Spinal cord (tissue), 10 donors: ENCODE results near the gene DRD4. TPM values are rescaled to one million over a fixed set of nuclear protein-coding genes. Genes with fewer than 3 reads are reported as not detected.
"Not testable (repeated sequence)": the region's sequence is repeated elsewhere in the genome, so short reads cannot be mapped to it uniquely, and the experiment has no call there.

Source experiments
- DNase-seq, 6 donors: peaks; one replicate each; pipeline versions ENCODE4 v3.0.0 to v3.0.0-alpha.2; 2013 to 2015; ENCODE audit warnings: low spot score in 6 of 6, low read depth in 4 of 6
- H3K27ac ChIP-seq: one replicate; pipeline ENCODE4 v1.5.1; 2013; ENCODE audit warnings: low read depth, low read length, control low read depth
- H3K27me3 ChIP-seq: one replicate; pipeline ENCODE4 v1.6.1; 2013; ENCODE audit warnings: low read length; ENCODE audit not compliant: control insufficient read depth, insufficient read depth
- H3K36me3 ChIP-seq: one replicate; pipeline ENCODE4 v1.6.1; 2013; ENCODE audit warnings: low read length; ENCODE audit not compliant: control insufficient read depth, insufficient read depth
- H3K4me1 ChIP-seq: one replicate; pipeline ENCODE4 v1.6.1; 2013; ENCODE audit warnings: low read length; ENCODE audit not compliant: control insufficient read depth, insufficient read depth
- H3K4me3 ChIP-seq: one replicate; pipeline ENCODE4 v1.5.1; 2013; ENCODE audit warnings: low read depth, low read length, control low read depth
- H3K9me3 ChIP-seq: one replicate; pipeline ENCODE4 v1.6.1; 2013; ENCODE audit warnings: low read length; ENCODE audit not compliant: control insufficient read depth, insufficient read depth
- WGBS: methylation state at CpG from one replicate; pipeline ENCODE4 v1.1.5; 2013; ENCODE audit warnings: missing lambda C conversion rate; ENCODE audit not compliant: insufficient coverage; 5-methylcytosine and 5-hydroxymethylcytosine counted together
- polyA plus RNA-seq, 2 donors: library from polyadenylated mRNA; unstranded; fragments of 120-200 nt; gene quantifications; one replicate each; pipeline ENCODE4 v1.2.1, GENCODE V29; 2013; ENCODE audit not compliant: insufficient read length in 2 of 2
- total RNA-seq, 2 donors: library from RNA; depleted of rRNA in 1 of 2; stranded (reverse); fragments of 120-200 nt in 1 of 2; fragments of >200 nt in 1 of 2; gene quantifications; one replicate each; pipeline versions ENCODE4 v1.2.3 to v1.2.4, GENCODE V29; 2013 to 2014
- donor health status: healthy.

Gene DRD4
- total and polyA plus RNA-seq, 4 donors, result 0.72 to 5.6 (median 5.4) TPM; not detected in 1

DNA sequence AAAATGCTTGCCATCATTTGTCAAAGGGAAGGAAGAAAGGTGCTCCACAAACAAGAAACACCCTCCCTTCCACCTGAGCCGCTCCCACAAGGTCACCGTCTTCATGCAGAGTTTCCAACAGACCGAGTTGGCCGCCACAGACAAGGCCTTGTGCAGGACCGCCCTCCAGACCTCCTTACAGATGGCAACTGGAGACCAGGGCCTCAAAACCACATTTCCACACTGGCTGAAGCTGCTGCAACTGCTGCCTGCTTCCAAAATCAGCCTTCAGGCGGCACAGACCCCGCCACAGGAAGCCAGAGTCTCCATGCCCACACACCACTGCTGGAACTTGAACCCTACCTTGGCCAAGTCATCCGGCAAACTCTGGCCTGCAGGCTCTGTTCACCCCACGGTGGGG is 51.6 kb downstream of the DRD4 start:
- Histone ChIP-seq H3K27ac (no peak overlapping the region), H3K9me3 (no peaks in the 10 kb centered on the region), H3K4me3 (no peak overlapping the region), H3K27me3 (no peaks in the 10 kb centered on the region), H3K36me3 (peaks cover 81% of the 10 kb centered on the region), H3K4me1 (peaks cover 29% of the 10 kb centered on the region)
- no peak for DNase-seq
- 93% methylated on average over 7 of the region's 9 CpGs for WGBS

DNA sequence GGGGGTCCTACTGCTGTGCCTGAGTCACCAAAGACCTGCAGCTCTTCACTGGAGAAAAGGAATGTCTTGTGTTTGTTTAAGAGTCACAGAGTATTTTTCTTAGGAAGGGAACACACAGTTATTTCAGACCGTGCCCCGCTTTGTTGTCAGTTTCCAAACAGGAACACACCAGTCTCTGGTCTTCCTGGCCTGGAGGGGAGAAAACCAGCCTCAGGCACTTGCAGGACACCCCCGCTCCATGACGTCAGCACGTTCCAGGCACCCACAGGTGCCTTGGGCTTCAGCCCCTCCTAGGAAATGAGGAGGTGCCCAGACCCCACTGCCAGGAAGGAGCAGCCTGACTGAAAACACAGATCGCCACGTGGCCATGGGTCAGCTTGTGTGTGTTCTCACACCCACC is 52.6 kb downstream of the DRD4 start:
- H3K36me3 ChIP-seq, result peaks cover 75% of the 10 kb centered on the region
- H3K27ac ChIP-seq, result no peak overlapping the region
- 93% methylated on average over 5 of the region's 7 CpGs for WGBS
- no peak for DNase-seq
- no peaks in the 10 kb centered on the region for H3K9me3 ChIP-seq
- H3K4me3 ChIP-seq, result no peak overlapping the region
- no peaks in the 10 kb centered on the region for H3K27me3 ChIP-seq
- peaks cover 39% of the 10 kb centered on the region for H3K4me1 ChIP-seq

DNA sequence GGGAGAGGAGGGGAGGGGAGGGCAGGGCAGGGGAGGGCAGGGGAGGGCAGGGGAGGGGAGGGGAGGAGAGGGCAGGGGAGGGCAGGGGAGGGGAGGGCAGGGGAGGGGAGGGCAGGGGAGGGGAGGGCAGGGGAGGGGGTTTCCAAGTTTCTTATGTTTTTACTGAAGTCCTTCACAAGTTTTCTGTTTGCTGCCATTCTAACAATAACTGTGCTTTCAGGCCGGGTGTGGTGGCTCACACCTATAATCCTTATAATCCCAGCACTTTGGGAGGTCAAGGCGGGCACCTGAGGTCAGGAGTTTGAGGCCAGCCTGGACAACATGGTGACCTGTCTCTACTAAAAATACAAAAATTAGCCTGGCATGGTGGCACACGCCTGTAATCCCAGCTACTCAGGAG is 53.2 kb downstream of the DRD4 start:
- H3K9me3 ChIP-seq, H3K27me3 ChIP-seq, H3K4me3 ChIP-seq, H3K27ac ChIP-seq, DNase-seq: not testable (repeated sequence)
- 95% methylated on average over 3 of the region's 3 CpGs for WGBS
- Histone ChIP-seq H3K36me3 (peaks cover 69% of the 10 kb centered on the region), H3K4me1 (peaks cover 39% of the 10 kb centered on the region)

Other genes with a start within 250 kb of the DRD4 start
- gene PKP3, start 243.1 kb upstream of the DRD4 start, total RNA-seq, result under 1 TPM; 0.61 to 0.69 TPM
- 1 to 10 TPM in 1 of 2 donors, under 1 TPM in 1; 0.77 to 1.3 TPM for gene PKP3, start 243.1 kb upstream of the DRD4 start, polyA plus RNA-seq
- 10 to 100 TPM; 10.6 to 42.5 TPM for gene SIGIRR, start 222.3 kb upstream of the DRD4 start, total RNA-seq
- 10 to 100 TPM; 41.2 to 56.4 TPM for gene SIGIRR, start 222.3 kb upstream of the DRD4 start, polyA plus RNA-seq
- under 1 TPM in 1 of 2 donors, not detected in 1; 0.22 TPM for gene ANO9, start 195.3 kb upstream of the DRD4 start, total RNA-seq
- under 1 TPM; 0.10 to 0.53 TPM for gene ANO9, start 195.3 kb upstream of the DRD4 start, polyA plus RNA-seq
- 10 to 100 TPM; 17.9 to 30.7 TPM for gene PTDSS2, start 187.0 kb upstream of the DRD4 start, total RNA-seq
- 10 to 100 TPM; 49.6 to 62.7 TPM for gene PTDSS2, start 187.0 kb upstream of the DRD4 start, polyA plus RNA-seq
- 100 to 1,000 TPM in 1 of 2 donors, 10 to 100 TPM in 1; 62.8 to 119 TPM for gene RNH1, start 130.0 kb upstream of the DRD4 start, total RNA-seq
- gene RNH1, start 130.0 kb upstream of the DRD4 start, polyA plus RNA-seq, result 100 to 1,000 TPM in 1 of 2 donors, 10 to 100 TPM in 1; 77.4 to 112 TPM
- 10 to 100 TPM; 31.7 to 66.3 TPM for gene HRAS, start 101.7 kb upstream of the DRD4 start, total RNA-seq
- gene HRAS, start 101.7 kb upstream of the DRD4 start, polyA plus RNA-seq, result 100 to 1,000 TPM; 132 to 147 TPM
- gene LRRC56, start 99.7 kb upstream of the DRD4 start, total RNA-seq, result 1 to 10 TPM; 1.8 to 2.9 TPM
- 1 to 10 TPM; 6.4 to 8.0 TPM for gene LRRC56, start 99.7 kb upstream of the DRD4 start, polyA plus RNA-seq
- 1 to 10 TPM in 1 of 2 donors, under 1 TPM in 1; 0.79 to 1.4 TPM for gene LMNTD2, start 76.5 kb upstream of the DRD4 start, total RNA-seq
- gene LMNTD2, start 76.5 kb upstream of the DRD4 start, polyA plus RNA-seq, result 1 to 10 TPM; 5.2 to 7.6 TPM
- gene RASSF7, start 76.3 kb upstream of the DRD4 start, total RNA-seq, result 10 to 100 TPM in 1 of 2 donors, 1 to 10 TPM in 1; 9.2 to 18.3 TPM
- gene RASSF7, start 76.3 kb upstream of the DRD4 start, polyA plus RNA-seq, result 10 to 100 TPM; 25.9 to 36.8 TPM
- gene PHRF1, start 60.8 kb upstream of the DRD4 start, total RNA-seq, result 10 to 100 TPM; 14.7 to 20.9 TPM
- gene PHRF1, start 60.8 kb upstream of the DRD4 start, polyA plus RNA-seq, result 10 to 100 TPM; 25.8 to 28.4 TPM
- gene IRF7, start 21.3 kb upstream of the DRD4 start, total RNA-seq, result 10 to 100 TPM in 1 of 2 donors, 1 to 10 TPM in 1; 3.9 to 16.8 TPM
- gene IRF7, start 21.3 kb upstream of the DRD4 start, polyA plus RNA-seq, result 10 to 100 TPM; 10.4 to 17.1 TPM
- gene CDHR5, start 12.3 kb upstream of the DRD4 start, total RNA-seq, result 1 to 10 TPM in 1 of 2 donors, not detected in 1; 2.5 TPM
- 1 to 10 TPM in 1 of 2 donors, under 1 TPM in 1; 0.71 to 1.5 TPM for gene CDHR5, start 12.3 kb upstream of the DRD4 start, polyA plus RNA-seq
- under 1 TPM in 1 of 2 donors, not detected in 1; 0.88 TPM for gene SCT, start 10.1 kb upstream of the DRD4 start, total RNA-seq
- gene SCT, start 10.1 kb upstream of the DRD4 start, polyA plus RNA-seq, result 1 to 10 TPM in 1 of 2 donors, not detected in 1; 1.4 TPM
- 10 to 100 TPM; 45.3 to 77.8 TPM for gene DEAF1, start 58.0 kb downstream of the DRD4 start, total RNA-seq
- gene DEAF1, start 58.0 kb downstream of the DRD4 start, polyA plus RNA-seq, result 100 to 1,000 TPM; 230 to 242 TPM
- gene TMEM80, start 58.5 kb downstream of the DRD4 start, total RNA-seq, result 10 to 100 TPM; 10.0 to 20.1 TPM
- 10 to 100 TPM; 25.8 to 38.9 TPM for gene TMEM80, start 58.5 kb downstream of the DRD4 start, polyA plus RNA-seq
- gene EPS8L2, start 69.0 kb downstream of the DRD4 start, total RNA-seq, result 1 to 10 TPM; 4.5 to 8.6 TPM
- 10 to 100 TPM; 11.3 to 15.1 TPM for gene EPS8L2, start 69.0 kb downstream of the DRD4 start, polyA plus RNA-seq
- gene TALDO1, start 110.2 kb downstream of the DRD4 start, total RNA-seq, result 100 to 1,000 TPM; 104 to 124 TPM
- gene TALDO1, start 110.2 kb downstream of the DRD4 start, polyA plus RNA-seq, result 100 to 1,000 TPM; 158 to 160 TPM
- 10 to 100 TPM; 22.8 to 44.4 TPM for gene GATD1, start 140.2 kb downstream of the DRD4 start, total RNA-seq
- gene GATD1, start 140.2 kb downstream of the DRD4 start, polyA plus RNA-seq, result 100 to 1,000 TPM in 1 of 2 donors, 10 to 100 TPM in 1; 97.4 to 133 TPM
- 10 to 100 TPM; 13.0 to 23.4 TPM for gene CEND1, start 152.8 kb downstream of the DRD4 start, total RNA-seq
- gene CEND1, start 152.8 kb downstream of the DRD4 start, polyA plus RNA-seq, result 100 to 1,000 TPM; 162 to 176 TPM
- 10 to 100 TPM; 17.5 to 17.6 TPM for gene SLC25A22, start 161.0 kb downstream of the DRD4 start, total RNA-seq
- 10 to 100 TPM; 55.0 to 69.2 TPM for gene SLC25A22, start 161.0 kb downstream of the DRD4 start, polyA plus RNA-seq
- gene PIDD1, start 168.0 kb downstream of the DRD4 start, total RNA-seq, result 1 to 10 TPM; 5.4 to 8.9 TPM
- gene PIDD1, start 168.0 kb downstream of the DRD4 start, polyA plus RNA-seq, result 10 to 100 TPM; 21.2 to 28.9 TPM
- gene RPLP2, start 172.7 kb downstream of the DRD4 start, total RNA-seq, result 1,000 to 10,000 TPM in 1 of 2 donors, 100 to 1,000 TPM in 1; 139 to 1,150 TPM
- gene RPLP2, start 172.7 kb downstream of the DRD4 start, polyA plus RNA-seq, result 100 to 1,000 TPM; 862 to 919 TPM
- 10 to 100 TPM in 1 of 2 donors, 1 to 10 TPM in 1; 9.1 to 18.2 TPM for gene PNPLA2, start 181.6 kb downstream of the DRD4 start, total RNA-seq
- 10 to 100 TPM; 38.8 to 49.9 TPM for gene PNPLA2, start 181.6 kb downstream of the DRD4 start, polyA plus RNA-seq
- gene CRACR2B, start 190.7 kb downstream of the DRD4 start, total RNA-seq, result 1 to 10 TPM; 2.4 to 9.4 TPM
- 10 to 100 TPM in 1 of 2 donors, 1 to 10 TPM in 1; 7.4 to 12.1 TPM for gene CRACR2B, start 190.7 kb downstream of the DRD4 start, polyA plus RNA-seq
- 100 to 1,000 TPM in 1 of 2 donors, 10 to 100 TPM in 1; 71.8 to 185 TPM for gene CD151, start 195.7 kb downstream of the DRD4 start, total RNA-seq
- gene CD151, start 195.7 kb downstream of the DRD4 start, polyA plus RNA-seq, result 100 to 1,000 TPM in 1 of 2 donors, 10 to 100 TPM in 1; 95.4 to 134 TPM
- 100 to 1,000 TPM in 1 of 2 donors, 10 to 100 TPM in 1; 34.7 to 160 TPM for gene POLR2L, start 205.3 kb downstream of the DRD4 start, total RNA-seq
- gene POLR2L, start 205.3 kb downstream of the DRD4 start, polyA plus RNA-seq, result 100 to 1,000 TPM; 118 to 130 TPM
- gene TSPAN4, start 205.6 kb downstream of the DRD4 start, total RNA-seq, result 100 to 1,000 TPM in 1 of 2 donors, 10 to 100 TPM in 1; 27.2 to 151 TPM
- 10 to 100 TPM; 57.4 to 99.8 TPM for gene TSPAN4, start 205.6 kb downstream of the DRD4 start, polyA plus RNA-seq